ENCODE data around the gene SEMA3B. TPM values are rescaled to one million over a fixed set of nuclear protein-coding genes. Genes with fewer than 3 reads are reported as not detected.
"Not testable (repeated sequence)": the region's sequence is repeated elsewhere in the genome, so short reads cannot be mapped to it uniquely, and the experiment has no call there.

Gene SEMA3B
- total RNA-seq, 1 donor: 23.3 TPM

DNA sequence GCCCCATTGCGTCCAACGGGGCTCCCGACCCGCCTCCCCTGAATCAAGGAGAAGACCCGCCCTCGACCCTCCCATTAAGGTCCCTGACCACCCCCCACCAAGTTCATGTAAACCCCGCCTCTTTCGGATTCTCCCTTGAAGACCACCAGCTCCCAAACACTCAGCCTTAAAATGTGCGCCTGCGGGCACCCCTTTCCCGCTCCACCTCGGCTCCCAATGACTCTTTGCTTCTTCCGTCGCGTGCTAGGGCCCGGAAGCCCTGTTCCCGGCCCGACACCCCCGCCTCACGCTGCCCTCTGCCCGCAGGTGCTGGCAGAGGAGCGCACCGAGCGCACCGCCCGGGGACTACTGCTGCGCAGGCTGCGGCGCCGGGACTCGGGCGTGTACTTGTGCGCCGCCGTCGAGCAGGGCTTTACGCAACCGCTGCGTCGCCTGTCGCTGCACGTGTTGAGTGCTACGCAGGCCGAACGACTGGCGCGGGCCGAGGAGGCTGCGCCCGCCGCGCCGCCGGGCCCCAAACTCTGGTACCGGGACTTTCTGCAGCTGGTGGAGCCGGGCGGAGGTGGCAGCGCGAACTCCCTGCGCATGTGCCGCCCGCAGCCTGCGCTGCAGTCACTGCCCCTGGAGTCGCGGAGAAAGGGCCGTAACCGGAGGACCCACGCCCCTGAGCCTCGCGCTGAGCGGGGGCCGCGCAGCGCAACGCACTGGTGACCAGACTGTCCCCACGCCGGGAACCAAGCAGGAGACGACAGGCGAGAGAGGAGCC, 7.2 kb downstream of the SEMA3B start:
- no peak overlapping the region for H3K4me3 ChIP-seq (ENCODE audit: low read depth, low read length)
- no peak for DNase-seq (ENCODE audit: low read depth)
- TF ChIP-seq, protein P1, sequence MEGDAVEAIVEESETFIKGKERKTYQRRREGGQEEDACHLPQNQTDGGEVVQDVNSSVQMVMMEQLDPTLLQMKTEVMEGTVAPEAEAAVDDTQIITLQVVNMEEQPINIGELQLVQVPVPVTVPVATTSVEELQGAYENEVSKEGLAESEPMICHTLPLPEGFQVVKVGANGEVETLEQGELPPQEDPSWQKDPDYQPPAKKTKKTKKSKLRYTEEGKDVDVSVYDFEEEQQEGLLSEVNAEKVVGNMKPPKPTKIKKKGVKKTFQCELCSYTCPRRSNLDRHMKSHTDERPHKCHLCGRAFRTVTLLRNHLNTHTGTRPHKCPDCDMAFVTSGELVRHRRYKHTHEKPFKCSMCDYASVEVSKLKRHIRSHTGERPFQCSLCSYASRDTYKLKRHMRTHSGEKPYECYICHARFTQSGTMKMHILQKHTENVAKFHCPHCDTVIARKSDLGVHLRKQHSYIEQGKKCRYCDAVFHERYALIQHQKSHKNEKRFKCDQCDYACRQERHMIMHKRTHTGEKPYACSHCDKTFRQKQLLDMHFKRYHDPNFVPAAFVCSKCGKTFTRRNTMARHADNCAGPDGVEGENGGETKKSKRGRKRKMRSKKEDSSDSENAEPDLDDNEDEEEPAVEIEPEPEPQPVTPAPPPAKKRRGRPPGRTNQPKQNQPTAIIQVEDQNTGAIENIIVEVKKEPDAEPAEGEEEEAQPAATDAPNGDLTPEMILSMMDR (IDR thresholded peaks at IDR 0.05; ENCODE audit: insufficient read depth, low read depth, low read length): no peak

DNA sequence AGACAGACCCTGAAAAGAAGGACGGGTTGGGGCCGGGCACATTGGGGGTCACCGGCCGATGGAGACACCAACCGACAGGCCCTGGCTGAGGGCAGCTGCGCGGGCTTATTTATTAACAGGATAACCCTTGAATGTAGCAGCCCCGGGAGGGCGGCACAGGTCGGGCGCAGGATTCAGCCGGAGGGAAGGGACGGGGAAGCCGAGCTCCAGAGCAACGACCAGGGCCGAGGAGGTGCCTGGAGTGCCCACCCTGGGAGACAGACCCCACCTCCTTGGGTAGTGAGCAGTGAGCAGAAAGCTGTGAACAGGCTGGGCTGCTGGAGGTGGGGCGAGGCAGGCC, 7.8 kb downstream of the SEMA3B start:
- no peak for DNase-seq (ENCODE audit: low read depth)
- no peak overlapping the region for H3K4me3 ChIP-seq (ENCODE audit: low read depth, low read length)
- TF ChIP-seq, protein P1 (IDR thresholded peaks at IDR 0.05; ENCODE audit: insufficient read depth, low read depth, low read length): no peak

DNA sequence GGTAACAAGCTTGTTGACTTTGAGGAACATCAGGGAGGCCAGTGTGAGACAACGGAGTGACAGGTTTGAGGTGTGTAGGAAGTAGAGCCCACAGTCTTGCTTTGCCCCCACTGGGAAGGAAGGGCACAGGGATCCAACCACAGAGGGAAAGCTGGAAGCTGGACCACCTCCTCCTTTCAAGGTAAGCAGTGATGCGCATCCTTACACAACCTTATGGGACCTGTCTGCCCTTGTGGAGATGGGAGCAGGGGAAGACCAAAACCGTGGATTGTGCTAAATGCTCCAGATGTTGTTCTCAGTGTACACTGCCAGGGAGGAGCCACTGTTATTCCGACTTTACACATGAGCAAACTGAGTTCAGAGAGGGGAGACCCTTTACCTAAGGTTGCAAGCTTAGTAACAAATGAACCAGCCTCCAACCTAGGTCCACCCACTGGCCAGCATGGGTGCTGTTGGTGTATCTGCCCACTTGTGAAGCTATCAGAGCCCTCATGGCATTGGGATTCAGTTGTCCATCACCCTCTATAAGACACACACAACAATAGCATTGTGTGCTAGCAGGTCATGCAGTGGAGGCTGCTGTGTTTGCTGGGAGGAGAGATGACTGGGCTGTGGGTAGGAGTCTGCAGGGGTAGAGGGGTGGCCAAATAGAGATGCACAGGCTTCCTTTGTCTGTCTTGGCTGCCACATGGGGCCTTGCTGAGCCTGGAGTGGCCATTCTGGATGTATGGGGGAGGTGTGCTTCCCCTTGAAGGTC, 9.4 kb downstream of the SEMA3B start:
- no peak overlapping the region for H3K4me3 ChIP-seq (ENCODE audit: low read depth, low read length)
- TF ChIP-seq, protein P1 (IDR thresholded peaks at IDR 0.05; ENCODE audit: insufficient read depth, low read depth, low read length): no peak
- no peak for DNase-seq (ENCODE audit: low read depth)

DNA sequence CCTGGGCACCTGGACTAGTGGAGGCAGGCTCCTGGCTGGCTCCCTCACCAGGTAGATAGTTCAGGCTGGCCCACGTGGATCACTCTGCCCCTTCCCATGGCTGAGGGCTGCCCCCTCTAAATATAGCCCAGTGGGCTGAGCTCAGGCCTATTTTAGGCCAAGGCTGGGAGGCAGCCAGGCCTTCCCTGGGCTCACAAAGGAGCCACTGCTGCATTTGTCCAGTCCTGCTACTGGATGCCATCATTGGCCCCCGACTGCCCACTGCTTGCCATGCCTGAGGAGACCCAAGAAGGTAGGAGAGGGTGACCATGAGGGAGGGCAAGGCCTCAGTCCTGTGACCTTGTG, 9.9 kb downstream of the SEMA3B start, which contains the start of gene LSMEM2:
TSS of gene LSMEM2 (plus strand) at position 208 of the 345 bp plus-strand sequence. CDS start at position 235, 27 bp downstream.
- TF ChIP-seq, protein P1 (IDR thresholded peaks at IDR 0.05; ENCODE audit: insufficient read depth, low read depth, low read length): no peak
- no peak for DNase-seq (ENCODE audit: low read depth)
- H3K4me3 ChIP-seq (ENCODE audit: low read depth, low read length): no peak within 1 kb of the TSS

DNA sequence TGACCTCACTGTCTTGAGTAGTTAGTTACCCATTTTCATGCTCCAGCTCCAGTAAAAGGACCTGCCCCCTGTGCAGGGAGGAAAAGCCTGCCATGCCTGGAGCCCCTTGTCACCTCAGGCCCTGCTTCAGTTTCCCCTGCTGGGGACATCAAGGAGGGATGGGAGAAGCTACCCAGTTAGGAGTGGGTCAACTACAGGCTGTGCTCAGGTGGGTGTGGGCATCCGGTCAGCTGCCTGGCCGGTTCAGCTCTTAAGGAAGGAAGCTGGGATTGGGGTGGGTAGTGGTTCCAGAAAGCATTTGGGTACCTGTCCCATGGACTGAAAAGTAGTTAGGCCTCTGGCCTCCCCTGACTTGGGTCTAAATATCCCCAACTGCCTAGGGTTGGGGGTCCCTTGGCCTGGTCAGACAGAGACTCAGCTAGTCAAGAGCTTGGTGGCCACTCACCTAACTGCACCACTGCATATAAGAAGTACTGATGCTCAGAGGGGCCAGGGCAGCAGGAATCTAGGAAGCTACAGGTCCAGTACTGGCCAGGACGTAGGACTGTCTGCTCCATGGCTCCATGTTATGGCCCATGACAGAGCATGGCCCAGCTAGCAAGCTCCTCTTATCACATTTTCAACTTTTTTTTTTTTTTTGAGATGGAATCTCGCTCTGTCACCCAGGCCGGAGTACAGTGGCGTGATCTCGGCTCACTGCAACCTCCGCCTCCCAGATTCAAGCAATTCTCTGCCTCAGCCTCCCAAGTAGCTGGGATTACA, 10.5 kb downstream of the SEMA3B start:
- no peak for DNase-seq (ENCODE audit: low read depth)
- H3K4me3 ChIP-seq (ENCODE audit: low read depth, low read length): no peak overlapping the region
- TF ChIP-seq, protein P1 (IDR thresholded peaks at IDR 0.05; ENCODE audit: insufficient read depth, low read depth, low read length): no peak

DNA sequence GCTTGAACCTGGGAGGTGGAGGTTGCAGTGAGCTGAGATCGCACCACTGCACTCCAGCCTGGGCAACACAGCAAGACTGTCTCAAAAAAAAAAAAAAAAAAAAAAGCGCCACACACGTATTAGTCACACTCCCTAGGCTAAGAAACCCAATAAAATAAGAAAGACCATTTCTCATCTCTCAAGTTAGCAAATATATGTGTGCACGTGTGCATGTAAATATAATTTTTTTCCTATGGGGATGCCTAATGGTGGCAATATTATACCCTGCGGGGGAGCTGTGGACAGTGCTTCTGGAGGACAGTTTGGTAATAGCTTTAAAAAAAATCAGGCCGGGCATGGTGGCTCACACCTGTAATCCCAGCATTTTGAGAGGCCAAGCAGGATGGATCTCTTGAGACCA, 15.2 kb downstream of the SEMA3B start:
- not testable (repeated sequence) for H3K4me3 ChIP-seq (ENCODE audit: low read depth, low read length); DNase-seq (ENCODE audit: low read depth)

All from fibroblast of villous mesenchyme (primary cell).